ENCODE measurements around the gene SPACA6. TPM values are rescaled to one million over a fixed set of nuclear protein-coding genes. Genes with fewer than 3 reads are reported as not detected.

The SPACA6 gene
- total and polyA plus RNA-seq, 2 experiments from 2014 or later = 5.1 to 11.5 TPM

- H3K36me3 Mint-ChIP-seq (ENCODE audit: low read depth) = peaks cover 4% of the 10 kb centered on the region; the same call in 1 of the 3 replicates
- no peaks in the 10 kb centered on the region for H3K36me3 ChIP-seq (ENCODE audit: insufficient read depth)
- no peak overlapping the region for H3K27ac Mint-ChIP-seq
- no peak overlapping the region for H2AFZ ChIP-seq
- no peak for ATAC-seq
- H3K4me1 Mint-ChIP-seq = no peaks in the 10 kb centered on the region
- H3K9me2 ChIP-seq (ENCODE audit: insufficient read depth) = 0 out of 2 replicates have a peak, but pooled peaks cover 2% of the 10 kb centered on the region
- H3K27ac ChIP-seq (ENCODE audit: low read depth) = no peak overlapping the region
- no peaks in the 10 kb centered on the region for H3K27me3 ChIP-seq (ENCODE audit: insufficient read depth)
- no peaks in the 10 kb centered on the region for H4K20me1 ChIP-seq (replicated peaks; ENCODE audit: insufficient read depth)
- no peak overlapping the region for H3K4me3 Mint-ChIP-seq
- H3K27me3 Mint-ChIP-seq (ENCODE audit: insufficient read depth, low read depth, poor library complexity) = peaks cover 2% of the 10 kb centered on the region
- H3F3A ChIP-seq (replicated peaks; ENCODE audit: low read depth) = no peaks in the 10 kb centered on the region
- peaks cover 65% of the 10 kb centered on the region for H3K9me3 Mint-ChIP-seq
- no peaks in the 10 kb centered on the region for H3K4me1 ChIP-seq (ENCODE audit: insufficient read depth)
- DNase-seq (ENCODE audit: low spot score) = no peak
- H3K4me3 ChIP-seq = no peak overlapping the region
- no peak for TF ChIP-seq NANOG (IDR thresholded peaks at IDR 0.05; ENCODE audit: borderline replicate concordance)
- no peak for TF ChIP-seq JUNB (IDR thresholded peaks at IDR 0.05; ENCODE audit: unreplicated experiment)
- no peak for TF ChIP-seq ETS1 (IDR thresholded peaks at IDR 0.05)
- TF ChIP-seq, protein P1, sequence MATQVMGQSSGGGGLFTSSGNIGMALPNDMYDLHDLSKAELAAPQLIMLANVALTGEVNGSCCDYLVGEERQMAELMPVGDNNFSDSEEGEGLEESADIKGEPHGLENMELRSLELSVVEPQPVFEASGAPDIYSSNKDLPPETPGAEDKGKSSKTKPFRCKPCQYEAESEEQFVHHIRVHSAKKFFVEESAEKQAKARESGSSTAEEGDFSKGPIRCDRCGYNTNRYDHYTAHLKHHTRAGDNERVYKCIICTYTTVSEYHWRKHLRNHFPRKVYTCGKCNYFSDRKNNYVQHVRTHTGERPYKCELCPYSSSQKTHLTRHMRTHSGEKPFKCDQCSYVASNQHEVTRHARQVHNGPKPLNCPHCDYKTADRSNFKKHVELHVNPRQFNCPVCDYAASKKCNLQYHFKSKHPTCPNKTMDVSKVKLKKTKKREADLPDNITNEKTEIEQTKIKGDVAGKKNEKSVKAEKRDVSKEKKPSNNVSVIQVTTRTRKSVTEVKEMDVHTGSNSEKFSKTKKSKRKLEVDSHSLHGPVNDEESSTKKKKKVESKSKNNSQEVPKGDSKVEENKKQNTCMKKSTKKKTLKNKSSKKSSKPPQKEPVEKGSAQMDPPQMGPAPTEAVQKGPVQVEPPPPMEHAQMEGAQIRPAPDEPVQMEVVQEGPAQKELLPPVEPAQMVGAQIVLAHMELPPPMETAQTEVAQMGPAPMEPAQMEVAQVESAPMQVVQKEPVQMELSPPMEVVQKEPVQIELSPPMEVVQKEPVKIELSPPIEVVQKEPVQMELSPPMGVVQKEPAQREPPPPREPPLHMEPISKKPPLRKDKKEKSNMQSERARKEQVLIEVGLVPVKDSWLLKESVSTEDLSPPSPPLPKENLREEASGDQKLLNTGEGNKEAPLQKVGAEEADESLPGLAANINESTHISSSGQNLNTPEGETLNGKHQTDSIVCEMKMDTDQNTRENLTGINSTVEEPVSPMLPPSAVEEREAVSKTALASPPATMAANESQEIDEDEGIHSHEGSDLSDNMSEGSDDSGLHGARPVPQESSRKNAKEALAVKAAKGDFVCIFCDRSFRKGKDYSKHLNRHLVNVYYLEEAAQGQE (IDR thresholded peaks at IDR 0.05; ENCODE audit: unreplicated experiment) = no peak
- no peak for TF ChIP-seq EZH2 (IDR thresholded peaks at IDR 0.05; ENCODE audit: low read depth, unreplicated experiment)
- TF ChIP-seq POLR2AphosphoS5 (IDR thresholded peaks at IDR 0.05; ENCODE audit: low read depth) = no peak
- TF ChIP-seq CREB1 (CRISPR knock-in tag; IDR thresholded peaks at IDR 0.05; ENCODE audit: low read depth) = no peak
- TF ChIP-seq CTCF (conservative IDR thresholded peaks at IDR 0.05; ENCODE audit: low read depth in 2 of 2) = no peak
- H3K4me2 ChIP-seq = no peak overlapping the region
- H3K79me2 ChIP-seq (replicated peaks; ENCODE audit: insufficient read depth) = no peaks in the 10 kb centered on the region
Measured at GRCh38 chr19:51749979-51750378, 56.8 kb downstream of the SPACA6 start.

DNA sequence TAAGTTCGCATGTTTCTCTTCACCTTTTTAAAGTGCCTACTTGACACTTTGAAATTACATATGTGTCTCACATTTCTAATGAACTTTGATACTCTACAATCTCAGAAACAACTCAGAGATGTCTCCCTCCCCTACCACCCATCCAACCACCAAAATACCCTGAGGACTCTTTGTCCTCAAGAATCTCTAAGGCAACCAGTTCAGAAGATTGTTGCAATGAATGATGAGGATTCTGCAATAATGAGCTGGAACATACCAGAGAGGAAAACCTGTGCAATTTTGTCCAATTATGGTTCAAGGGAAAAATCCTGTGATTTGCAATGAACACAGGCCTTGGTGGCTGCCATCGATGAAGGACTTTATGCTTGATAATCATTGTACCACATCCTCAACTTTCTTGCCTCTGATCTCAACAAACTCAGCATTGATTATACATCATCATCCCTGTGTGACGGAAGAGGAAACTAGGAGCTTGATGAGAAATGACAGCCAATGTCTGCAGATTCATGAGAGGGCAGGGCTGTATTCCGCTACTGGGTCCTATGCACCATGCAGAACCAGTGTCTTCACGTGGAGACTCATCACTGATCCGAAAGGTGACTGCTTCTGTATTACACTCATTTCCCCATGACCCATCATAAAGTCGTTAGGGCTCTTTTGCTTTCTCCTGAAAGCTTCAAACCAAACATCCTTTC lies 57.4 kb downstream of the SPACA6 start:
- Histone ChIP-seq H3K36me3 (ENCODE audit: insufficient read depth) (no peaks in the 10 kb centered on the region), H3K27ac (ENCODE audit: low read depth) (no peak overlapping the region), H3F3A (replicated peaks; ENCODE audit: low read depth) (no peaks in the 10 kb centered on the region), H3K4me3 (no peak overlapping the region), H4K20me1 (replicated peaks; ENCODE audit: insufficient read depth) (no peaks in the 10 kb centered on the region), H3K79me2 (replicated peaks; ENCODE audit: insufficient read depth) (no peaks in the 10 kb centered on the region), H3K9me2 (ENCODE audit: insufficient read depth) (0 out of 2 replicates have a peak, but pooled peaks cover 2% of the 10 kb centered on the region), H3K4me2 (no peak overlapping the region), H3K27me3 (ENCODE audit: insufficient read depth) (no peaks in the 10 kb centered on the region), H2AFZ (no peak overlapping the region), H3K4me1 (ENCODE audit: insufficient read depth) (no peaks in the 10 kb centered on the region)
- Mint-ChIP-seq H3K27ac (no peak overlapping the region), H3K9me3 (peaks cover 66% of the 10 kb centered on the region), H3K4me3 (no peak overlapping the region), H3K4me1 (no peaks in the 10 kb centered on the region), H3K27me3 (ENCODE audit: insufficient read depth, low read depth, poor library complexity) (peaks cover 5% of the 10 kb centered on the region), H3K36me3 (ENCODE audit: low read depth) (peaks cover 4% of the 10 kb centered on the region; the same call in 1 of the 3 replicates)
- DNase-seq (ENCODE audit: low spot score) = no peak
- ATAC-seq = no peak
- TF ChIP-seq JUNB (IDR thresholded peaks at IDR 0.05; ENCODE audit: unreplicated experiment) (no peak), CREB1 (CRISPR knock-in tag; IDR thresholded peaks at IDR 0.05; ENCODE audit: low read depth) (no peak), ZNF114 (CRISPR knock-in tag; IDR thresholded peaks at IDR 0.05) (no peak), CTCF (conservative IDR thresholded peaks at IDR 0.05; ENCODE audit: low read depth in 2 of 2) (no peak)
- TF ChIP-seq, protein P1 (IDR thresholded peaks at IDR 0.05; ENCODE audit: unreplicated experiment) = no peak
